ENCODE results near the gene EHBP1.

- TF ChIP-seq CTCF (IDR thresholded peaks at IDR 0.05) (no peak), POLR2A (IDR thresholded peaks at IDR 0.05) (no peak)
These were observed 287.0 kb downstream of the EHBP1 start for GRCh38 chr2:62992561-62992960.
